ENCODE data around the gene MCCC2. TPM values are rescaled to one million over a fixed set of nuclear protein-coding genes. Genes with fewer than 3 reads are reported as not detected.

Gene MCCC2
- total and polyA plus RNA-seq, 2 of the 4 experiments (the other 2 are of a cell fraction) = 18.0 to 22.0 TPM

GRCh38 chr5:71651579-71651978 lies 64.4 kb downstream of the MCCC2 start:
- CTCF ChIA-PET = interaction anchor here (1.1 kb wide), 1 partner anchor 11 kb away, joined by 5 read pairs; no protein-coding TSS in a partner anchor
- intact Hi-C loops (cut with micrococcal nuclease) = no loop called here
- BruUV-seq (replicated peaks) = no TSS peak

More at GRCh38 chr5:71651579-71651978, 64.4 kb downstream of the MCCC2 start:
- H4K5ac ChIP-seq (ENCODE audit: low read depth, low read length) = no peak overlapping the region
- H2AK9ac ChIP-seq (replicated peaks; ENCODE audit: low read depth, low read length, poor library complexity) = no peak overlapping the region
- H4K91ac ChIP-seq (ENCODE audit: insufficient read depth, low read depth, low read length) = no peak overlapping the region
- H3K4me1 ChIP-seq (ENCODE audit: control insufficient read depth, insufficient read depth, low read length) = no peaks in the 10 kb centered on the region
- dilution Hi-C loops (cut with HindIII; ENCODE audit: low sequenced_read_pairs, unreplicated experiment) (no loop called here), in situ Hi-C loops (cut with MboI; ENCODE audit: low sequenced_read_pairs) (loop anchor here (25.0 kb wide), 1 partner anchor 111 kb away; no protein-coding TSS in a partner anchor)
- no peak for ATAC-seq (ENCODE audit: low read depth)
- no peak overlapping the region for H2BK5ac ChIP-seq (ENCODE audit: low read depth, low read length, poor library complexity, severe bottlenecking)
- POLR2A ChIA-PET (ENCODE audit: unreplicated experiment) = no interaction called here
- no peak overlapping the region for H2AFZ ChIP-seq (replicated peaks; ENCODE audit: low read length, poor library complexity)
- H4K20me1 ChIP-seq (ENCODE audit: insufficient read depth, low read length) = no peaks in the 10 kb centered on the region
- H3K4ac ChIP-seq (ENCODE audit: low read depth, low read length) = no peak overlapping the region
- no peak overlapping the region for H3K4me2 ChIP-seq (ENCODE audit: low read depth, low read length)
- H2BK20ac ChIP-seq (ENCODE audit: low read depth, low read length) = no peak overlapping the region
- H3K9me1 ChIP-seq (ENCODE audit: insufficient read depth, low read length) = no peaks in the 10 kb centered on the region
- no peak overlapping the region for H3K4me3 ChIP-seq (ENCODE audit: insufficient read depth, low read depth, low read length)
- no peak overlapping the region for H3K23ac ChIP-seq (ENCODE audit: low read depth, low read length)
- no peak overlapping the region for H3K18ac ChIP-seq (ENCODE audit: low read depth, low read length)
- H2BK120ac ChIP-seq (ENCODE audit: low read depth, low read length) = no peak overlapping the region
- no peak overlapping the region for H3K14ac ChIP-seq (replicated peaks; ENCODE audit: low read depth, low read length)
- H3K36me3 ChIP-seq (ENCODE audit: control insufficient read depth, insufficient read depth, low read length) = peaks cover 11% of the 10 kb centered on the region
- no peak overlapping the region for H2AK5ac ChIP-seq (ENCODE audit: low read depth, low read length)
- H3K79me1 ChIP-seq (ENCODE audit: low read depth in 1 of 2, low read length in 2 of 2) = no peaks in the 10 kb centered on the region
- no peak overlapping the region for H4K8ac ChIP-seq (ENCODE audit: low read depth in 2 of 2, low read length in 2 of 2)
- no peaks in the 10 kb centered on the region for H3K9me3 ChIP-seq (ENCODE audit: control insufficient read depth, insufficient read depth, low read length)
- no peak overlapping the region for H3K56ac ChIP-seq (ENCODE audit: extremely low read depth, insufficient read depth, low read length)
- DNase-seq = no peak
- no peaks in the 10 kb centered on the region for H3K27me3 ChIP-seq (ENCODE audit: control insufficient read depth, insufficient read depth, low read length)
- no peak for TF ChIP-seq MAZ (IDR thresholded peaks at IDR 0.05; ENCODE audit: borderline replicate concordance, low read depth, low read length)
- TF ChIP-seq SMC3 (IDR thresholded peaks at IDR 0.05; ENCODE audit: low read depth, low read length) = no peak
- no peak for TF ChIP-seq CEBPB (IDR thresholded peaks at IDR 0.05; ENCODE audit: low read depth, low read length)
- no peak for TF ChIP-seq MAFK (IDR thresholded peaks at IDR 0.05; ENCODE audit: low read depth, low read length)
- no peak for TF ChIP-seq MXI1 (IDR thresholded peaks at IDR 0.05; ENCODE audit: borderline replicate concordance, low read depth, low read length)
- no peak for TF ChIP-seq ELK1 (IDR thresholded peaks at IDR 0.05; ENCODE audit: borderline replicate concordance, low read depth, low read length)
- no peak for TF ChIP-seq RCOR1 (IDR thresholded peaks at IDR 0.05; ENCODE audit: insufficient replicate concordance, low read length)
- no peak for TF ChIP-seq RFX5 (IDR thresholded peaks at IDR 0.05; ENCODE audit: low read depth, low read length)
- TF ChIP-seq CHD1 (IDR thresholded peaks at IDR 0.05; ENCODE audit: low read depth, low read length) = no peak
- no peak for TF ChIP-seq BHLHE40 (IDR thresholded peaks at IDR 0.05; ENCODE audit: low read depth, low read length)
- no peak for TF ChIP-seq CTCF (conservative IDR thresholded peaks at IDR 0.05; ENCODE audit: low read depth, low read length)
- no peak for TF ChIP-seq FOS (IDR thresholded peaks at IDR 0.05; ENCODE audit: low read depth, low read length)
- no peak overlapping the region for H3K27ac ChIP-seq (ENCODE audit: insufficient read depth, low read length)
- no CpG with 5 or more reads among the region's 3 CpGs for WGBS, 2 experiments (ENCODE audit: extremely low coverage in 2 of 2, insufficient read length in 1 of 2)
- no peak overlapping the region for H3K9ac ChIP-seq (ENCODE audit: low read depth, low read length)
- H2BK15ac ChIP-seq (ENCODE audit: low read depth, low read length) = no peak overlapping the region

All from IMR-90 (cell line).